Heart left ventricle (tissue), 13 donors: ENCODE data around the gene CYB5R3.

Source experiments
- CTCF ChIP-seq, 12 donors: fragments of 200-600 bp; sonication (generic) in 4 of 12; IDR thresholded peaks; one replicate each; pipeline versions ENCODE4 v1.5.0 to v1.8.0; 2018 to 2022; ENCODE audit warnings: antibody characterized with exemption in 12 of 12, mild to moderate bottlenecking in 5 of 12
- POLR2A ChIP-seq, 2 donors: fragments of 450-650 bp; IDR thresholded peaks; one replicate each; pipeline ENCODE4 v1.6.1; 2017; ENCODE audit warnings: antibody characterized with exemption in 2 of 2, mild to moderate bottlenecking in 2 of 2, moderate library complexity in 2 of 2
- donor health status: ischemic (EF 13 %, LVEDD 7.1; RV severe dilation, severe dysfunction).
- donor health status: DM: no; HTN: yes; CAD: no.
- donor health status: DM: no; HTN: no; CAD: no.
- donor health status: ischemic (EF 25% LVEDD 6.9; RV normal size, moderate dysfunction).
- donor health status: ischemic (EF 25% LVEDD 5.7; RV mildly dilated, moderate dysfunction).
- donor health status: ischemic (EF 35%, LVEDD 5.7; RV mildly dilated, moderate dysfunction).
- donor health status: nonischemic (EF 11% LVEDD 7.7; RV severe dilation, severe dysfunction).
- donor health status: DM: yes; HTN: yes; CAD: no.
- donor health status: PGD.
- donor health status: ischemic (EF 29% LVEDD 5.4; RV normal size, mild dysfunction).
- donor health status: nonischemic (EF 23%, LVEDD 6.1; RV moderate dilation, normal function).

GRCh38 chr22:42617155-42617983 lies 31.8 kb downstream of the CYB5R3 start:
- TF ChIP-seq CTCF (IDR thresholded peaks at IDR 0.05) (no peak), POLR2A (IDR thresholded peaks at IDR 0.05) (no peak)
